Measurements from ENCODE around the gene CRYBB2.

DNA sequence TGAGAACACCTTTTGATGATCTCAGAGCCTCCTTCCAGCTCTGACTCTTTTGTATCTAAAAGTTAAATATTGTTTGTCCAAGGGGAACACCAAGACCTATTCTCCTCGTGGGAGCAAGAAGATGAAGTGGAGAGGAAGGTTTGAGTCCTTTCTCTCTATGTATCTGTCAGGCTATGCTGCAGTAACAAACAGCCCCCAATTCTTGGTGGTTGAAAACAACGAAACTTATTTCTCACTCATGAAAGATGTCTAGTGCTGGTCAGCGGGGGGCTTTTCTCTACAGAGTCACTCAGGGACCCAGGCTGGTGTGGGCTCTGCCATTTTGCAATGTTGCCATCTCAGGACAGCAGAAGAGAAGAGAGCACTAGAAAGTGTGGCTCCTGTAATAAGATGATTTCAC lies 6.2 kb upstream of the CRYBB2 start:
- TF ChIP-seq, protein P1, sequence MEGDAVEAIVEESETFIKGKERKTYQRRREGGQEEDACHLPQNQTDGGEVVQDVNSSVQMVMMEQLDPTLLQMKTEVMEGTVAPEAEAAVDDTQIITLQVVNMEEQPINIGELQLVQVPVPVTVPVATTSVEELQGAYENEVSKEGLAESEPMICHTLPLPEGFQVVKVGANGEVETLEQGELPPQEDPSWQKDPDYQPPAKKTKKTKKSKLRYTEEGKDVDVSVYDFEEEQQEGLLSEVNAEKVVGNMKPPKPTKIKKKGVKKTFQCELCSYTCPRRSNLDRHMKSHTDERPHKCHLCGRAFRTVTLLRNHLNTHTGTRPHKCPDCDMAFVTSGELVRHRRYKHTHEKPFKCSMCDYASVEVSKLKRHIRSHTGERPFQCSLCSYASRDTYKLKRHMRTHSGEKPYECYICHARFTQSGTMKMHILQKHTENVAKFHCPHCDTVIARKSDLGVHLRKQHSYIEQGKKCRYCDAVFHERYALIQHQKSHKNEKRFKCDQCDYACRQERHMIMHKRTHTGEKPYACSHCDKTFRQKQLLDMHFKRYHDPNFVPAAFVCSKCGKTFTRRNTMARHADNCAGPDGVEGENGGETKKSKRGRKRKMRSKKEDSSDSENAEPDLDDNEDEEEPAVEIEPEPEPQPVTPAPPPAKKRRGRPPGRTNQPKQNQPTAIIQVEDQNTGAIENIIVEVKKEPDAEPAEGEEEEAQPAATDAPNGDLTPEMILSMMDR (IDR thresholded peaks at IDR 0.05): no peak
- no peak for TF ChIP-seq POLR2A (IDR thresholded peaks at IDR 0.05)

Measured in lower leg skin (tissue), 3 donors.